Right lobe of liver (tissue), 6 donors: ENCODE results near the gene PPP1R3C. TPM values are rescaled to one million over a fixed set of nuclear protein-coding genes. Genes with fewer than 3 reads are reported as not detected.

ENCODE experiments used
- ATAC-seq, 4 donors: fragments of 200-7000 bp; cut with Tn5 transposase; one replicate each; pipeline ENCODE4 v1.9.1; 2020; ENCODE audit warnings: mild to moderate bottlenecking in 4 of 4, moderate library complexity in 4 of 4
- DNase-seq, 3 donors: peaks; one replicate each; pipeline ENCODE4 v3.0.0-alpha.2; 2020
- H3K27ac ChIP-seq, 3 donors: fragments of 200-600 bp; one replicate each; pipeline ENCODE4 v1.8.0; 2022
- H3K27me3 ChIP-seq, 2 donors: fragments of 200-600 bp; one replicate each; pipeline ENCODE4 v1.8.0; 2022
- H3K36me3 ChIP-seq, 4 donors: fragments of 200-600 bp; sonication (generic) in 1 of 4; one replicate each; pipeline versions ENCODE4 v1.5.1 to v1.8.0; 2017 to 2022; ENCODE audit warnings: control low read depth in 1 of 4
- H3K4me1 ChIP-seq, 4 donors: fragments of 200-600 bp; sonication (generic) in 1 of 4; one replicate each; pipeline versions ENCODE4 v1.5.1 to v1.8.0; 2017 to 2022; ENCODE audit warnings: control low read depth in 1 of 4
- H3K4me3 ChIP-seq, 3 donors: fragments of 200-600 bp; one replicate each; pipeline ENCODE4 v1.8.0; 2022
- H3K9me3 ChIP-seq, 4 donors: fragments of 200-600 bp; sonication (generic) in 1 of 4; one replicate each; pipeline versions ENCODE4 v1.5.1 to v1.8.0; 2017 to 2022; ENCODE audit warnings: control low read depth in 1 of 4
- CTCF ChIP-seq, 4 donors: fragments of 200-600 bp in 3 of 4; fragments of 450-650 bp in 1 of 4; IDR thresholded peaks; one replicate each; pipeline versions ENCODE4 v1.5.1 to v1.8.0; 2016 to 2022; ENCODE audit warnings: antibody characterized with exemption in 4 of 4, mild to moderate bottlenecking in 2 of 4
- POLR2A ChIP-seq: fragments of 450-650 bp; IDR thresholded peaks from one replicate; pipeline ENCODE4 v1.6.1; 2017; ENCODE audit warnings: antibody characterized with exemption, mild to moderate bottlenecking
- WGBS: methylation state at CpG from one replicate; pipeline ENCODE4 v1.1.6; 2018; ENCODE audit warnings: low coverage, low lambda C conversion rate; ENCODE audit not compliant: insufficient coverage; ENCODE audit errors: missing lambda C conversion rate; 5-methylcytosine and 5-hydroxymethylcytosine counted together
- intact Hi-C, 2 donors: fragments of 100-400 bp; cut with DNase I; formaldehyde crosslinking; loops; one replicate each; pipeline versions ENCODE4 v1.11.2 to v1.14.1; 2022
- total RNA-seq, 6 experiments: library from RNA; depleted of rRNA in 2 of 6; stranded (reverse); fragments of >200 nt in 2 of 6; fragmentation: NEBNext Ultra II Directional in 3 of 6; extraction: Animal tissue kit (Norgen Biotek cat#: 25700) in 3 of 6; gene quantifications; one replicate each; pipeline versions ENCODE4 v1.1.0 to v1.2.4, GENCODE V29; 2016 to 2023
- donor health status: DM: no; HTN: yes; CAD: no.
- donor health status: DM: no; HTN: no; CAD: no.
- donor health status: DM: no; HTN: no; CAD: no.
- donor health status: DM: no; HTN: yes; CAD: no.
- donor health status: DM: no; HTN: yes; CAD: no.

PPP1R3C gene
- total RNA-seq, 6 experiments from 2014 or later, result 24.7 to 158 (median 51.3) TPM

DNA sequence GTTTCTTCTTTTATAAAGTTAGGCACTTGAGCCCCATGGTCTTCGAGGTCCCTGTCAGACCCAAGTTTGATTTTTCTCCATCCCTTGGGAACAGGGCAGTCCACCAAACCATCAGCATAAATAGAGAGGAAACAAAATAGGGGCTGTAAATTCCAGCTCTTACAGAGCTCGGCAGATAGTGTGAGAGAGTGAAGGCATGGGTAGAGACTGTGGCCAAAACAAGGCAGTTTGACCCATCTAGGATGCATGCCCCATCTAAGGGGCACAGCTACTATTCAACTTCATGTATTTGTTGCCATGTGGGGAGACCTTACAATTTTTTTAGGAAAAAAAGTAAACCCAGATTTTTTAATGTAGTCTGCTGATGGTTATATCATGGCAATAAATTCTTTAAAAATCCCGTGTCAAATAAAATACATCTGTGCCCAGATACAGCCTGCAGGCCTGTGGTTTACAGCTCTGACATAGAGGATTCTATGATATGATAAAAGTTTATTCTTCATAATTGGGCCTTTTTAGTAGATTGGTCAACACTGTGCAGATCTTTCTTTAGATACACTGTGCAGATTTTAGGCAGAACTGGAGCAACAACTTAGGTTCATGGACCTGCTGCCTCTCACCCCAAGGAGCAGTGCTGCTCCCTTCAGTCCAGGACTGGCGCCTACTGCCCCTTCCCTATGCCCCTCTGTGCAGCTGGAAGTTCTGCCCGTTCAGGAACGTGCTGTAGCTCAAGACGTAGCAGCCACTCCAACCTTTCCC lies 5.3 kb downstream of the PPP1R3C start:
- no peak overlapping the region for H3K4me3 ChIP-seq
- 15% methylated on average over 6 of the region's 7 CpGs for WGBS
- no peaks in the 10 kb centered on the region for H3K9me3 ChIP-seq
- DNase-seq (peak in 1 of 3 donors; percentile 62), ATAC-seq (peak; percentile 27 to 46 (median 37))
- H3K36me3 ChIP-seq, result peaks cover 0 to 13% (median 0%) of the 10 kb centered on the region in 4 donors
- H3K27me3 ChIP-seq, result no peaks in the 10 kb centered on the region
- TF ChIP-seq POLR2A (no peak), CTCF (IDR thresholded peaks at IDR 0.05) (peak in 1 of 4 donors; percentile 27)
- intact Hi-C loops, result loop anchor here in 1 of 2 donors (10.0 kb wide), 1 partner anchor 63 kb away; no protein-coding TSS in a partner anchor
- peak overlapping the region in 2 of 3 donors; percentile 19 to 46 for H3K27ac ChIP-seq
- peaks cover 0 to 31% (median 0%) of the 10 kb centered on the region in 4 donors for H3K4me1 ChIP-seq

GRCh38 chr10:91626936-91627335 lies 5.9 kb downstream of the PPP1R3C start:
- intact Hi-C loops, result loop anchor here in 1 of 2 donors (10.0 kb wide), 1 partner anchor 62 kb away; no protein-coding TSS in a partner anchor
- TF ChIP-seq CTCF (IDR thresholded peaks at IDR 0.05), result no peak
- TF ChIP-seq POLR2A, result no peak
- Histone ChIP-seq H3K9me3 (no peaks in the 10 kb centered on the region), H3K4me3 (no peak overlapping the region), H3K36me3 (peaks cover 0 to 13% (median 0%) of the 10 kb centered on the region in 4 donors), H3K27me3 (no peaks in the 10 kb centered on the region), H3K4me1 (peaks cover 0 to 37% (median 1%) of the 10 kb centered on the region in 4 donors), H3K27ac (peak overlapping the region in 2 of 3 donors; percentile 19 to 46)
- ATAC-seq, result peak; percentile 9 to 51 (median 35)
- peak in 1 of 3 donors; percentile 74 for DNase-seq
- 47% methylated on average over 2 of the region's 2 CpGs for WGBS

- TF ChIP-seq POLR2A (no peak), CTCF (IDR thresholded peaks at IDR 0.05) (no peak)
- Histone ChIP-seq H3K36me3 (peaks cover 0 to 3% (median 0%) of the 10 kb centered on the region in 4 donors), H3K4me3 (no peak overlapping the region), H3K4me1 (peaks cover 0 to 47% (median 2%) of the 10 kb centered on the region in 4 donors), H3K27me3 (no peaks in the 10 kb centered on the region), H3K27ac (no peak overlapping the region), H3K9me3 (no peaks in the 10 kb centered on the region)
- DNase-seq (no peak), ATAC-seq (no peak)
- intact Hi-C loops, result loop anchor here in 1 of 2 donors (10.0 kb wide), 1 partner anchor 60 kb away; no protein-coding TSS in a partner anchor
Measured at GRCh38 chr10:91624633-91625032, 8.2 kb downstream of the PPP1R3C start.

- H3K36me3 ChIP-seq, result no peaks in the 10 kb centered on the region
- no peaks in the 10 kb centered on the region for H3K27me3 ChIP-seq
- intact Hi-C loops, result loop anchor here in 1 of 2 donors (10.0 kb wide), 1 partner anchor 58 kb away; no protein-coding TSS in a partner anchor
- no peak for DNase-seq
- no peak overlapping the region for H3K4me3 ChIP-seq
- peak overlapping the region in 1 of 3 donors; percentile 48 for H3K27ac ChIP-seq
- no peaks in the 10 kb centered on the region for H3K9me3 ChIP-seq
- H3K4me1 ChIP-seq, result peaks cover 0 to 29% (median 2%) of the 10 kb centered on the region in 4 donors
- TF ChIP-seq POLR2A, result no peak
- TF ChIP-seq CTCF (IDR thresholded peaks at IDR 0.05), result no peak
- 100% methylated on average over 1 of the region's 1 CpG for WGBS
- ATAC-seq, result no peak
Measured at GRCh38 chr10:91622601-91623000, 10.3 kb downstream of the PPP1R3C start.
